HG03558 (cell line): Measurements from ENCODE around the gene HM13.
"Not testable (repeated sequence)": the region's sequence is repeated elsewhere in the genome, so short reads cannot be mapped to it uniquely, and the experiment has no call there.

Source experiments
- ATAC-seq: cut with Tn5 transposase; IDR thresholded peaks from one replicate; pipeline ENCODE4 v1.9.1; 2021; ENCODE audit warnings: moderate number of reproducible peaks; ENCODE audit not compliant: unreplicated experiment; ENCODE audit errors: extremely low read depth

The HM13 gene

GRCh38 chr20:31500527-31500926 is 13.7 kb upstream of the HM13 start:
- no peak for ATAC-seq

- ATAC-seq = not testable (repeated sequence)
These were observed 11.2 kb upstream of the HM13 start for GRCh38 chr20:31502884-31503673.

GRCh38 chr20:31505903-31506302 is 8.3 kb upstream of the HM13 start:
- ATAC-seq = no peak

GRCh38 chr20:31508517-31509244 is 5.6 kb upstream of the HM13 start:
- ATAC-seq = no peak

- ATAC-seq = no peak
These were observed 981 bp downstream of the HM13 start for GRCh38 chr20:31515072-31515774.

- ATAC-seq = no peak
These were observed 1.5 kb downstream of the HM13 start for GRCh38 chr20:31515775-31516107.

- no peak for ATAC-seq
These were observed 1.9 kb downstream of the HM13 start for GRCh38 chr20:31516166-31516565.

- ATAC-seq = no peak
These were observed 2.4 kb downstream of the HM13 start for GRCh38 chr20:31516651-31517050.

- ATAC-seq = no peak
These were observed 3.1 kb downstream of the HM13 start for GRCh38 chr20:31517373-31517772.

GRCh38 chr20:31521267-31521666 is 7.0 kb downstream of the HM13 start:
- ATAC-seq = not testable (repeated sequence)

- ATAC-seq = no peak
These were observed 8.5 kb downstream of the HM13 start for GRCh38 chr20:31522731-31523130.

- ATAC-seq = no peak
These were observed 9.4 kb downstream of the HM13 start for GRCh38 chr20:31523361-31524283.

GRCh38 chr20:31527266-31527665 is 13.0 kb downstream of the HM13 start:
- ATAC-seq = no peak

- no peak for ATAC-seq
These were observed 21.1 kb downstream of the HM13 start for GRCh38 chr20:31535298-31535697.

GRCh38 chr20:31536575-31536974 is 22.3 kb downstream of the HM13 start:
- no peak for ATAC-seq

- ATAC-seq = no peak
These were observed 23.1 kb downstream of the HM13 start for GRCh38 chr20:31537116-31537871.

GRCh38 chr20:31537890-31538289 is 23.6 kb downstream of the HM13 start:
- no peak for ATAC-seq

GRCh38 chr20:31538326-31538725 is 24.1 kb downstream of the HM13 start:
- ATAC-seq = no peak

- not testable (repeated sequence) for ATAC-seq
These were observed 25.4 kb downstream of the HM13 start for GRCh38 chr20:31539636-31540035.
